Measurements from ENCODE around the gene TFR2.

GRCh38 chr7:100641463-100641859 lies at the start of gene TFR2:
- TF ChIP-seq CTCF (conservative IDR thresholded peaks at IDR 0.05 in 1 of 2, IDR thresholded peaks at IDR 0.05 in 1 of 2; ENCODE audit: low read depth in 1 of 2, low read length in 2 of 2) (no peak), EZH2 (IDR thresholded peaks at IDR 0.05; ENCODE audit: low read length, missing control alignments) (no peak)

All from fibroblast of lung (primary cell).